DND-41 (cell line): ENCODE measurements around the gene GMPPA.

Experiments used
- EZH2 ChIP-seq: IDR thresholded peaks from 3 replicates; pipeline ENCODE4 v1.6.1; 2012; ENCODE audit warnings: borderline replicate concordance, low read depth, mild to moderate bottlenecking, moderate library complexity, low read length, inconsistent platforms; ENCODE audit not compliant: severe bottlenecking
- TF ChIP-seq, protein P1 (sequence below): IDR thresholded peaks from 2 replicates; pipeline ENCODE4 v1.5.1; 2012; ENCODE audit warnings: borderline replicate concordance, low read length, moderate library complexity, mild to moderate bottlenecking; ENCODE audit not compliant: poor library complexity, severe bottlenecking; ENCODE audit errors: extremely low read depth

DNA sequence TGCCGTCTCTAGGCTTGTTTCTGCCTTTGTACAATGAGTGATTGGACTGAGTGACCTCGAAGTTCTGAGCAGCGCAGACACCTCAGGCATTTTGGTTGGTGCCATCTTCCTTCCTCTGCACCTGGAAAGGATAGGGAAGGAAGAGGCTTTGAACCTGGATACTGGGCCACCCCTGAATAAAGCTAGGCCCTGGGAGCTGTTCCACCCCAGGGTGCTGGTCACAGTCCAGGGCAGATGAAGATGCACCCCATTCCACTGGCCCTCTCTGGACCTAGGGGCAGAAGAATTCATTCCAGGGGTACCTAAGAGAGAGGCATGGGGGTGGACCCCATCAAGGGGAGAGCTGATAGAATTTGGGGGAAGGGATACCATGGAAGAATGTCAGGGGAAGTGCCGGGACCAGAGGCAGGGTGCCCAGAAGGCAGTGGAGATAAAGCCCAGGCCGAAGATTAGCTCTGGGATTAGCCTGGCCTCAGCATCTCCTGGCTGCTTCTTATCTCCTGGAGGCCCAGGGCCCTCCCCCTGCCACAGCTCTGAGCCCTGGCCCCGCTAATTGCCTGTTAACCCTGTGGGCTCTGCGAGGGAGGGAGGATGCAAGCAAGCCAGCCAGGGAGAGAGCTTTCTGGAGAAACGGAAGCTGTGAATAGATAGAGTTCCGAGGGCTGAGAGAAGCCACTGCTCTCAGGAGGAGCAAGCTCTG, 27.0 kb downstream of the GMPPA start:
- TF ChIP-seq, protein P1, sequence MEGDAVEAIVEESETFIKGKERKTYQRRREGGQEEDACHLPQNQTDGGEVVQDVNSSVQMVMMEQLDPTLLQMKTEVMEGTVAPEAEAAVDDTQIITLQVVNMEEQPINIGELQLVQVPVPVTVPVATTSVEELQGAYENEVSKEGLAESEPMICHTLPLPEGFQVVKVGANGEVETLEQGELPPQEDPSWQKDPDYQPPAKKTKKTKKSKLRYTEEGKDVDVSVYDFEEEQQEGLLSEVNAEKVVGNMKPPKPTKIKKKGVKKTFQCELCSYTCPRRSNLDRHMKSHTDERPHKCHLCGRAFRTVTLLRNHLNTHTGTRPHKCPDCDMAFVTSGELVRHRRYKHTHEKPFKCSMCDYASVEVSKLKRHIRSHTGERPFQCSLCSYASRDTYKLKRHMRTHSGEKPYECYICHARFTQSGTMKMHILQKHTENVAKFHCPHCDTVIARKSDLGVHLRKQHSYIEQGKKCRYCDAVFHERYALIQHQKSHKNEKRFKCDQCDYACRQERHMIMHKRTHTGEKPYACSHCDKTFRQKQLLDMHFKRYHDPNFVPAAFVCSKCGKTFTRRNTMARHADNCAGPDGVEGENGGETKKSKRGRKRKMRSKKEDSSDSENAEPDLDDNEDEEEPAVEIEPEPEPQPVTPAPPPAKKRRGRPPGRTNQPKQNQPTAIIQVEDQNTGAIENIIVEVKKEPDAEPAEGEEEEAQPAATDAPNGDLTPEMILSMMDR: no peak
- no peak for TF ChIP-seq EZH2
